K562 (cell line): ENCODE data around the gene LMAN2. TPM values are rescaled to one million over a fixed set of nuclear protein-coding genes. Genes with fewer than 3 reads are reported as not detected.

ENCODE experiments used
- ATAC-seq: fragments of 200-7000 bp; cut with Tn5 transposase; 3 replicates; pipeline ENCODE4 v1.9.1; 2020; ENCODE audit warnings: moderate library complexity
- BruUV-seq: library from RNA; stranded (reverse); fragments of 400-500 nt; replicated peaks from 2 replicates; lab custom pipeline; 2021; lab: Mats Ljungman, UMichigan
- CTCF ChIA-PET: fragments of 300-600 bp; formaldehyde crosslinking; extraction: SDS; loops from one replicate; lab custom pipeline; 2021; ENCODE audit warnings: low intra/inter-chr PET ratio; lab: Yijun Ruan, JAX
- POLR2A ChIA-PET: fragments of 300-600, 350-650 bp; sonication (Branson Sonifier 250); formaldehyde crosslinking; extraction: SDS; loops from one replicate; lab custom pipeline; 2021; ENCODE audit warnings: antibody characterized with exemption, inconsistent platforms; lab: Yijun Ruan, JAX
- DNase-seq, 4 experiments: peaks; one replicate each; pipeline versions ENCODE4 v3.0.0 to v3.0.0-alpha.2; 2011 to 2018; ENCODE audit warnings: low spot score in 3 of 4, mixed read lengths in 3 of 4; ENCODE audit errors: extremely low read depth in 1 of 4
- FAIRE-seq: peaks from 2 replicates; lab custom pipeline; 2011; peaks lifted over from hg19 to GRCh38; lab: Jason Lieb, UNC
- H2AFZ ChIP-seq: 2 replicates; pipeline ENCODE4 v1.6.0; 2011; ENCODE audit warnings: low read depth, low read length, control low read depth, inconsistent platforms
- H3K27ac ChIP-seq: fragments of 200-600 bp; 3 replicates; pipeline ENCODE4 v1.8.0; 2011; ENCODE audit warnings: low read depth, mild to moderate bottlenecking, control low read depth, inconsistent platforms, low read length, moderate library complexity, mixed read lengths; ENCODE audit errors: extremely low read depth
- H3K27me3 ChIP-seq, 2 experiments: fragments of 300-600 bp in 1 of 2; 2 replicates in 1 of 2; 3 replicates in 1 of 2; pipeline versions ENCODE4 v1.6.0 to v1.8.0; 2011; ENCODE audit warnings: inconsistent platforms in 2 of 2, low read length in 2 of 2, mild to moderate bottlenecking in 1 of 2, mixed read lengths in 1 of 2, moderate library complexity in 1 of 2; ENCODE audit not compliant: control insufficient read depth in 2 of 2, insufficient read depth in 2 of 2
- H3K36me3 ChIP-seq: fragments of 300-600 bp; 3 replicates; pipeline ENCODE4 v1.8.0; 2011; ENCODE audit warnings: mild to moderate bottlenecking, low read length, inconsistent platforms; ENCODE audit not compliant: control insufficient read depth, insufficient read depth
- H3K4me1 ChIP-seq, 2 experiments: fragments of 200-600 bp in 1 of 2; replicated peaks in 1 of 2; 2 replicates in 1 of 2; 3 replicates in 1 of 2; pipeline versions ENCODE4 v1.5.1 to v1.8.0; 2011; ENCODE audit warnings: inconsistent platforms in 2 of 2, low read length in 2 of 2, mild to moderate bottlenecking in 1 of 2, mixed read lengths in 1 of 2, moderate library complexity in 1 of 2; ENCODE audit not compliant: control insufficient read depth in 2 of 2, insufficient read depth in 2 of 2
- H3K4me2 ChIP-seq: 2 replicates; pipeline ENCODE4 v1.6.1; 2011; ENCODE audit warnings: low read length, control low read depth, inconsistent platforms, mixed read lengths; ENCODE audit not compliant: insufficient read depth
- H3K4me3 ChIP-seq: fragments of 200-600 bp; sonication (generic), shearing (Covaris generic); 2 replicates; pipeline ENCODE4 v1.5.1; 2016; ENCODE audit warnings: control low read depth, inconsistent platforms
- H3K79me2 ChIP-seq: fragments of 200-600 bp; 3 replicates; pipeline ENCODE4 v1.8.0; 2011; ENCODE audit warnings: low read length, inconsistent platforms; ENCODE audit not compliant: control insufficient read depth, insufficient read depth
- H3K9ac ChIP-seq, 2 experiments: 2 replicates each; pipeline versions ENCODE4 v1.6.0 to v1.6.1; 2011; ENCODE audit warnings: low read depth in 2 of 2, low read length in 2 of 2, control low read depth in 1 of 2, inconsistent platforms in 1 of 2, mild to moderate bottlenecking in 1 of 2, mixed read lengths in 1 of 2; ENCODE audit not compliant: insufficient read depth in 1 of 2
- H3K9me1 ChIP-seq: one replicate; pipeline ENCODE4 v1.6.0; 2011; ENCODE audit warnings: inconsistent platforms, mild to moderate bottlenecking, low read length, moderate library complexity; ENCODE audit not compliant: control insufficient read depth, insufficient read depth
- H3K9me3 ChIP-seq: replicated peaks from 2 replicates; pipeline ENCODE4 v1.5.1; 2011; ENCODE audit warnings: low read depth, low read length, inconsistent platforms; ENCODE audit not compliant: control insufficient read depth, insufficient read depth
- H4K20me1 ChIP-seq: replicated peaks from 2 replicates; pipeline ENCODE4 v1.6.1; 2011; ENCODE audit warnings: low read length, inconsistent platforms, mixed read lengths; ENCODE audit not compliant: control insufficient read depth, insufficient read depth
- CAMTA2 ChIP-seq: fragments of 250-450 bp; sonication (Bioruptor Pico); conservative IDR thresholded peaks from 2 replicates; pipeline ENCODE4 v1.5.1; 2022
- CBX2 ChIP-seq: fragments of 200-600 bp; sonication (generic); IDR thresholded peaks from one replicate; pipeline ENCODE4 v1.6.1; 2012; ENCODE audit warnings: mild to moderate bottlenecking, low read length, inconsistent platforms; ENCODE audit not compliant: insufficient read depth, poor library complexity, severe bottlenecking
- E2F8 ChIP-seq: fragments of 450-650 bp; IDR thresholded peaks from 2 replicates; pipeline ENCODE4 v1.7.1; 2018; ENCODE audit warnings: mild to moderate bottlenecking, low read depth; ENCODE audit not compliant: partially characterized antibody
- KLF1 ChIP-seq: fragments of 450-650 bp; IDR thresholded peaks from 2 replicates; pipeline ENCODE4 v1.6.1; 2016; ENCODE audit warnings: missing genetic modification characterization, missing compliant biosample characterization
- POLR2A ChIP-seq: fragments of 450-650 bp; conservative IDR thresholded peaks from 2 replicates; pipeline ENCODE4 v1.6.1; 2016
- ZBTB11 ChIP-seq, 3 experiments: fragments of 200-800 bp in 1 of 3; fragments of 250-450 bp in 1 of 3; fragments of 450-650 bp in 1 of 3; sonication (Bioruptor Pico) in 1 of 3; sonication (Bioruptor generic) in 1 of 3; formaldehyde crosslinking in 1 of 3; IDR thresholded peaks; 2 replicates each; pipeline versions ENCODE4 v1.6.1 to v1.8.0; 2016 to 2022; ENCODE audit warnings: mild to moderate bottlenecking in 2 of 3, missing genetic modification characterization in 2 of 3, missing compliant biosample characterization in 1 of 3, moderate library complexity in 1 of 3
- ZFP1 ChIP-seq: fragments of 450-650 bp; formaldehyde crosslinking; IDR thresholded peaks from 2 replicates; pipeline ENCODE4 v1.4.0; 2020; ENCODE audit warnings: mild to moderate bottlenecking, mixed read lengths
- ZNF134 ChIP-seq: fragments of 250-450 bp; sonication (Bioruptor Pico); conservative IDR thresholded peaks from 2 replicates; pipeline ENCODE4 v1.4.0; 2020
- WGBS: fragments of 100-300 bp; shearing (Covaris generic); methylation state at CpG from one replicate; pipeline ENCODE4 v1.1.6; 2016; ENCODE audit warnings: low coverage, mixed read lengths; ENCODE audit not compliant: insufficient coverage; ENCODE audit errors: missing lambda C conversion rate; 5-methylcytosine and 5-hydroxymethylcytosine counted together
- in situ Hi-C: fragments of 300-500 bp; cut with MboI; formaldehyde crosslinking; loops from 4 replicates; pipeline ENCODE4 v1.15.0; 2018; ENCODE audit warnings: inconsistent platforms, mixed read lengths
- intact Hi-C: fragments of 100-400 bp; cut with micrococcal nuclease; formaldehyde crosslinking; loops from 2 replicates; pipeline ENCODE4 v1.14.2; 2022
- polyA plus RNA-seq, 8 experiments: library from polyadenylated mRNA; depleted of rRNA in 4 of 8; stranded (reverse) in 5 of 8; unstranded in 3 of 8; fragments of >200 nt; fragmentation: Nextera tagmentation in 2 of 8; fragmentation: Illumina TruSeq in 1 of 8; extraction: Ambion mirVana in 2 of 8; extraction: Trizol in 1 of 8; gene quantifications; 2 replicates each; pipeline versions ENCODE4 v1.2.1 to v1.2.3, GENCODE V29; 2011 to 2014; ENCODE audit warnings: inconsistent platforms in 1 of 8, missing spikeins in 1 of 8
- total RNA-seq, 7 experiments: library from RNA; depleted of rRNA in 6 of 7; stranded (reverse); fragments of >200 nt in 6 of 7; fragmentation: Illumina TruSeq in 2 of 7; extraction: Trizol in 2 of 7; gene quantifications; 2 replicates each; pipeline versions ENCODE4 v1.2.1 to v1.2.3, GENCODE V29; 2011 to 2021; ENCODE audit warnings: low replicate concordance in 1 of 7
- TF ChIP-seq, protein P1 (sequence below), 3 experiments: IDR thresholded peaks in 2 of 3; conservative IDR thresholded peaks in 1 of 3; 2 replicates each; pipeline ENCODE4 v1.5.1; 2011 to 2012; ENCODE audit warnings: low read length in 3 of 3, mild to moderate bottlenecking in 3 of 3, control low read depth in 2 of 3, improper control_type of control experiment in 1 of 3, inconsistent platforms in 1 of 3, low read depth in 1 of 3, mixed read lengths in 1 of 3, moderate library complexity in 1 of 3; ENCODE audit not compliant: insufficient read depth in 2 of 3
- TF ChIP-seq, protein P2 (sequence below): fragments of 250-450 bp; sonication (Bioruptor Pico); IDR thresholded peaks from 2 replicates; pipeline ENCODE4 v1.5.1; 2021; ENCODE audit warnings: mild to moderate bottlenecking

LMAN2 gene
- total and polyA plus RNA-seq, 9 of the 15 experiments (the other 6 are each of a cell fraction or from before 2014, with no cell fraction given) = 2.7 to 254 (median 136) TPM

GRCh38 chr5:177364159-177364962 lies 12.9 kb upstream of the LMAN2 start:
- Histone ChIP-seq H3K36me3 (peaks cover 13% of the 10 kb centered on the region; the same call in 2 of the 3 replicates), H3K79me2 (peaks cover 19% of the 10 kb centered on the region), H3K27ac (peak overlapping the region; percentile 22; the same call in 1 of the 3 replicates), H3K4me1 (peaks cover 59 to 77% of the 10 kb centered on the region in 2 experiments), H3K9ac (peak overlapping the region in 1 of 2 experiments; percentile 49; a peak in 1 of 4 replicates), H3K9me1 (no peaks in the 10 kb centered on the region), H4K20me1 (no peaks in the 10 kb centered on the region), H3K27me3 (no peaks in the 10 kb centered on the region), H3K4me2 (peak overlapping the region; percentile 7; the same call in 1 of the 2 replicates), H3K9me3 (no peaks in the 10 kb centered on the region), H3K4me3 (no peak overlapping the region), H2AFZ (peak overlapping the region; percentile 73)
- peak; percentile 77 for FAIRE-seq
- CTCF ChIA-PET = no interaction called here
- no TSS peak for BruUV-seq
- DNase-seq = no peak
- POLR2A ChIA-PET = interaction anchor here (1.5 to 3.0 kb wide), 2 partner anchors 9 to 13 kb away, joined by 4 to 13 read pairs; partner anchors contain the start of gene LMAN2
- whole genome bisulfite sequencing = 37% methylated on average over 9 of the region's 11 CpGs
- intact Hi-C loops (loop anchor here (10.0 kb wide), 1 partner anchor 250 kb away; no protein-coding TSS in a partner anchor), in situ Hi-C loops (no loop called here)
- no peak for ATAC-seq
- TF ChIP-seq, protein P1, sequence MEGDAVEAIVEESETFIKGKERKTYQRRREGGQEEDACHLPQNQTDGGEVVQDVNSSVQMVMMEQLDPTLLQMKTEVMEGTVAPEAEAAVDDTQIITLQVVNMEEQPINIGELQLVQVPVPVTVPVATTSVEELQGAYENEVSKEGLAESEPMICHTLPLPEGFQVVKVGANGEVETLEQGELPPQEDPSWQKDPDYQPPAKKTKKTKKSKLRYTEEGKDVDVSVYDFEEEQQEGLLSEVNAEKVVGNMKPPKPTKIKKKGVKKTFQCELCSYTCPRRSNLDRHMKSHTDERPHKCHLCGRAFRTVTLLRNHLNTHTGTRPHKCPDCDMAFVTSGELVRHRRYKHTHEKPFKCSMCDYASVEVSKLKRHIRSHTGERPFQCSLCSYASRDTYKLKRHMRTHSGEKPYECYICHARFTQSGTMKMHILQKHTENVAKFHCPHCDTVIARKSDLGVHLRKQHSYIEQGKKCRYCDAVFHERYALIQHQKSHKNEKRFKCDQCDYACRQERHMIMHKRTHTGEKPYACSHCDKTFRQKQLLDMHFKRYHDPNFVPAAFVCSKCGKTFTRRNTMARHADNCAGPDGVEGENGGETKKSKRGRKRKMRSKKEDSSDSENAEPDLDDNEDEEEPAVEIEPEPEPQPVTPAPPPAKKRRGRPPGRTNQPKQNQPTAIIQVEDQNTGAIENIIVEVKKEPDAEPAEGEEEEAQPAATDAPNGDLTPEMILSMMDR (IDR thresholded peaks at IDR 0.05 in 2 of 3, conservative IDR thresholded peaks at IDR 0.05 in 1 of 3; ENCODE audit: insufficient read depth in 2 of 3, low read depth in 1 of 3, low read length in 3 of 3) = no peak
- TF ChIP-seq POLR2A = no peak
- TF ChIP-seq CAMTA2 (CRISPR knock-in tag) = no peak
- TF ChIP-seq, protein P2, sequence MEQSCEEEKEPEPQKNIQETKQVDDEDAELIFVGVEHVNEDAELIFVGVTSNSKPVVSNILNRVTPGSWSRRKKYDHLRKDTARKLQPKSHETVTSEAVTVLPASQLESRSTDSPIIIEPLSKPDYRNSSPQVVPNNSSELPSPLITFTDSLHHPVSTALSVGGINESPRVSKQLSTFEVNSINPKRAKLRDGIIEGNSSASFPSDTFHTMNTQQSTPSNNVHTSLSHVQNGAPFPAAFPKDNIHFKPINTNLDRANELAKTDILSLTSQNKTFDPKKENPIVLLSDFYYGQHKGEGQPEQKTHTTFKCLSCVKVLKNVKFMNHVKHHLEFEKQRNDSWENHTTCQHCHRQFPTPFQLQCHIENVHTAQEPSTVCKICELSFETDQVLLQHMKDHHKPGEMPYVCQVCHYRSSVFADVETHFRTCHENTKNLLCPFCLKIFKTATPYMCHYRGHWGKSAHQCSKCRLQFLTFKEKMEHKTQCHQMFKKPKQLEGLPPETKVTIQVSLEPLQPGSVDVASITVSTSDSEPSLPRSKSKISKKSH (CRISPR knock-in tag) = no peak
- TF ChIP-seq KLF1 = no peak
- TF ChIP-seq ZFP1 (CRISPR knock-in tag) = no peak
- TF ChIP-seq ZNF134 = no peak
- no peak for TF ChIP-seq CBX2
- no peak for TF ChIP-seq E2F8
- no peak for TF ChIP-seq ZBTB11 (CRISPR knock-in tag; IDR thresholded peaks at IDR 0.05)
